DOHH2 (cell line): Measurements from ENCODE around the gene TBC1D16.

Experiments used
- H3F3A ChIP-seq: fragments of 200-600 bp; sonication (generic), shearing (Covaris generic); 2 replicates; pipeline ENCODE4 v1.6.0; 2016; ENCODE audit warnings: antibody characterized with exemption, mild to moderate bottlenecking; ENCODE audit not compliant: control insufficient read depth, insufficient read depth
- H3K27ac ChIP-seq: fragments of 200-600 bp; sonication (generic); 2 replicates; pipeline ENCODE4 v1.5.1; 2014; ENCODE audit warnings: low read depth, mild to moderate bottlenecking, low read length, moderate library complexity
- H3K27me3 ChIP-seq: fragments of 200-600 bp; sonication (generic); 2 replicates; pipeline ENCODE4 v1.6.1; 2014; ENCODE audit warnings: mild to moderate bottlenecking, low read length, mixed read lengths; ENCODE audit not compliant: control insufficient read depth
- H3K36me3 ChIP-seq: fragments of 200-600 bp; sonication (generic); 2 replicates; pipeline ENCODE4 v1.6.1; 2014; ENCODE audit warnings: mild to moderate bottlenecking, low read length, moderate library complexity, mixed read lengths; ENCODE audit not compliant: control insufficient read depth
- H3K4me1 ChIP-seq: fragments of 200-600 bp; sonication (generic); 2 replicates; pipeline ENCODE4 v1.6.1; 2014; ENCODE audit warnings: mild to moderate bottlenecking, low read length, mixed read lengths; ENCODE audit not compliant: control insufficient read depth
- H3K4me2 ChIP-seq: fragments of 200-600 bp; sonication (generic); 2 replicates; pipeline ENCODE4 v1.6.0; 2014; ENCODE audit warnings: mild to moderate bottlenecking, low read length, moderate library complexity
- H3K4me3 ChIP-seq: fragments of 200-600 bp; sonication (generic); 2 replicates; pipeline ENCODE4 v1.5.1; 2014; ENCODE audit warnings: mild to moderate bottlenecking, low read length, mixed read lengths
- H3K79me2 ChIP-seq: fragments of 200-600 bp; sonication (generic); 2 replicates; pipeline ENCODE4 v1.6.1; 2014; ENCODE audit warnings: mild to moderate bottlenecking, low read length, mixed read lengths; ENCODE audit not compliant: control insufficient read depth
- H3K9me2 ChIP-seq: fragments of 200-600 bp; sonication (generic); replicated peaks from 2 replicates; pipeline ENCODE4 v1.6.1; 2014; ENCODE audit warnings: mild to moderate bottlenecking, low read length, mixed read lengths; ENCODE audit not compliant: control insufficient read depth
- H3K9me3 ChIP-seq: fragments of 200-600 bp; sonication (generic); 2 replicates; pipeline ENCODE4 v1.6.1; 2014; ENCODE audit warnings: antibody characterized with exemption, low read length, mixed read lengths; ENCODE audit not compliant: control insufficient read depth, insufficient read depth
- H4K20me1 ChIP-seq: fragments of 200-600 bp; sonication (generic); 2 replicates; pipeline ENCODE4 v1.6.0; 2014; ENCODE audit warnings: low read depth, mild to moderate bottlenecking, antibody characterized with exemption, low read length, moderate library complexity; ENCODE audit not compliant: control insufficient read depth, insufficient read depth
- CTCF ChIP-seq: fragments of 200-600 bp; sonication (generic); IDR thresholded peaks from one replicate; pipeline ENCODE4 v1.5.1; 2014; ENCODE audit warnings: antibody characterized with exemption, mild to moderate bottlenecking, low read depth, low read length; ENCODE audit not compliant: poor library complexity, severe bottlenecking
- EZH2phosphoT487 ChIP-seq: fragments of 200-600 bp; sonication (generic); IDR thresholded peaks from 2 replicates; pipeline ENCODE4 v1.6.1; 2017; ENCODE audit warnings: borderline replicate concordance, mild to moderate bottlenecking, antibody characterized with exemption, low read length, moderate library complexity, mixed read lengths

The TBC1D16 gene

GRCh38 chr17:79933863-79934652 lies 101.6 kb downstream of the TBC1D16 start:
- no peak for TF ChIP-seq EZH2phosphoT487
- no peak for TF ChIP-seq CTCF
- no peaks in the 10 kb centered on the region for H3K9me2 ChIP-seq
- H3F3A ChIP-seq = no peaks in the 10 kb centered on the region
- H3K4me3 ChIP-seq = no peak overlapping the region
- no peaks in the 10 kb centered on the region for H3K36me3 ChIP-seq
- H3K4me2 ChIP-seq = no peak overlapping the region
- no peaks in the 10 kb centered on the region for H4K20me1 ChIP-seq
- no peak overlapping the region for H3K27ac ChIP-seq
- H3K27me3 ChIP-seq = peaks cover 30% of the 10 kb centered on the region
- H3K4me1 ChIP-seq = peaks cover 19% of the 10 kb centered on the region
- no peaks in the 10 kb centered on the region for H3K9me3 ChIP-seq
- no peaks in the 10 kb centered on the region for H3K79me2 ChIP-seq

GRCh38 chr17:79932451-79933306 lies 103.0 kb downstream of the TBC1D16 start:
- Histone ChIP-seq H3K9me2 (no peaks in the 10 kb centered on the region), H3K27me3 (peaks cover 30% of the 10 kb centered on the region), H3K79me2 (no peaks in the 10 kb centered on the region), H3K9me3 (no peaks in the 10 kb centered on the region), H3K36me3 (no peaks in the 10 kb centered on the region), H3F3A (no peaks in the 10 kb centered on the region), H3K27ac (no peak overlapping the region), H3K4me2 (no peak overlapping the region), H3K4me3 (no peak overlapping the region), H4K20me1 (no peaks in the 10 kb centered on the region), H3K4me1 (peaks cover 17% of the 10 kb centered on the region)
- TF ChIP-seq CTCF (no peak), EZH2phosphoT487 (no peak)

- H3K9me2 ChIP-seq = no peaks in the 10 kb centered on the region
- no peak overlapping the region for H3K4me2 ChIP-seq
- no peak overlapping the region for H3K27ac ChIP-seq
- peaks cover 30% of the 10 kb centered on the region for H3K27me3 ChIP-seq
- no peaks in the 10 kb centered on the region for H3F3A ChIP-seq
- no peaks in the 10 kb centered on the region for H3K36me3 ChIP-seq
- H3K4me3 ChIP-seq = no peak overlapping the region
- no peaks in the 10 kb centered on the region for H3K9me3 ChIP-seq
- no peaks in the 10 kb centered on the region for H4K20me1 ChIP-seq
- TF ChIP-seq CTCF (no peak), EZH2phosphoT487 (no peak)
- H3K4me1 ChIP-seq = peaks cover 9% of the 10 kb centered on the region
- no peaks in the 10 kb centered on the region for H3K79me2 ChIP-seq
Observed at GRCh38 chr17:79931817-79932309, 103.8 kb downstream of the TBC1D16 start.
